Neuronal stem cell (in vitro differentiated cells): ENCODE results near the gene FUT3.

Source experiments
- DNase-seq: peaks from one replicate; pipeline ENCODE4 v3.0.0-alpha.2; 2013; ENCODE audit warnings: low spot score
- H2AFZ ChIP-seq: one replicate; pipeline ENCODE4 v1.6.1; 2013; ENCODE audit warnings: mild to moderate bottlenecking, low read length, inconsistent platforms
- H2AK5ac ChIP-seq: 2 replicates; pipeline ENCODE4 v1.6.1; 2013; ENCODE audit warnings: low read depth, mild to moderate bottlenecking, inconsistent platforms, low read length, moderate library complexity, mixed read lengths
- H2BK120ac ChIP-seq: 2 replicates; pipeline ENCODE4 v1.6.1; 2013; ENCODE audit warnings: low read depth, mild to moderate bottlenecking, inconsistent platforms, low read length, moderate library complexity, mixed read lengths
- H2BK12ac ChIP-seq: one replicate; pipeline ENCODE4 v1.6.1; 2013; ENCODE audit warnings: low read length, inconsistent platforms
- H2BK15ac ChIP-seq: 2 replicates; pipeline ENCODE4 v1.6.1; 2013; ENCODE audit warnings: mild to moderate bottlenecking, low read length, inconsistent platforms, mixed read lengths
- H2BK5ac ChIP-seq: one replicate; pipeline ENCODE4 v1.6.1; 2013; ENCODE audit warnings: inconsistent platforms, mild to moderate bottlenecking, low read length, moderate library complexity
- H3K14ac ChIP-seq: one replicate; pipeline ENCODE4 v1.6.1; 2013; ENCODE audit warnings: low read length, inconsistent platforms
- H3K18ac ChIP-seq: 2 replicates; pipeline ENCODE4 v1.6.1; 2013; ENCODE audit warnings: low read length, inconsistent platforms
- H3K23ac ChIP-seq: 2 replicates; pipeline ENCODE4 v1.6.1; 2013; ENCODE audit warnings: low read depth, mild to moderate bottlenecking, mixed read lengths, low read length, inconsistent platforms; ENCODE audit not compliant: poor library complexity
- H3K27ac ChIP-seq: replicated peaks from 3 replicates; pipeline ENCODE4 v1.5.1; 2013; ENCODE audit warnings: low read length, inconsistent platforms
- H3K27me3 ChIP-seq, 3 experiments: 2 replicates each; pipeline ENCODE4 v1.6.1; 2013; ENCODE audit warnings: low read length in 3 of 3, mild to moderate bottlenecking in 2 of 3, inconsistent platforms in 1 of 3, low read depth in 1 of 3, mixed read lengths in 1 of 3, moderate library complexity in 1 of 3; ENCODE audit not compliant: control insufficient read depth in 3 of 3, insufficient read depth in 3 of 3
- H3K36me3 ChIP-seq, 2 donors: replicated peaks in 1 of 2; 2 replicates each; pipeline ENCODE4 v1.6.1; 2013; ENCODE audit warnings: low read length in 2 of 2; ENCODE audit not compliant: control insufficient read depth in 2 of 2, insufficient read depth in 2 of 2
- H3K4ac ChIP-seq: 2 replicates; pipeline ENCODE4 v1.6.1; 2013; ENCODE audit warnings: inconsistent platforms, mild to moderate bottlenecking, low read length, moderate library complexity
- H3K4me1 ChIP-seq, 2 donors: 1 replicate in 1 of 2; 2 replicates in 1 of 2; pipeline ENCODE4 v1.6.1; 2013; ENCODE audit warnings: low read length in 2 of 2, low read depth in 1 of 2; ENCODE audit not compliant: control insufficient read depth in 2 of 2, insufficient read depth in 1 of 2
- H3K4me2 ChIP-seq: one replicate; pipeline ENCODE4 v1.6.1; 2013; ENCODE audit warnings: mild to moderate bottlenecking, low read length, inconsistent platforms; ENCODE audit not compliant: insufficient read depth, poor library complexity, severe bottlenecking
- H3K4me3 ChIP-seq, 2 donors: 2 replicates each; pipeline ENCODE4 v1.5.1; 2013; ENCODE audit warnings: low read length in 2 of 2, mild to moderate bottlenecking in 2 of 2, inconsistent platforms in 1 of 2, moderate library complexity in 1 of 2
- H3K79me1 ChIP-seq: one replicate; pipeline ENCODE4 v1.6.1; 2013; ENCODE audit warnings: low read depth, mild to moderate bottlenecking, inconsistent platforms, low read length, moderate library complexity
- H3K9ac ChIP-seq: one replicate; pipeline ENCODE4 v1.6.1; 2013; ENCODE audit warnings: mild to moderate bottlenecking, low read depth, low read length, inconsistent platforms; ENCODE audit not compliant: poor library complexity
- H3K9me3 ChIP-seq, 2 donors: replicated peaks in 1 of 2; 2 replicates each; pipeline versions ENCODE3 to v1.6.1; 2013; ENCODE audit warnings: low read length in 2 of 2, mild to moderate bottlenecking in 2 of 2, inconsistent platforms in 1 of 2, low read depth in 1 of 2, mixed read lengths in 1 of 2, moderate library complexity in 1 of 2; ENCODE audit not compliant: control insufficient read depth in 2 of 2, insufficient read depth in 1 of 2
- H4K8ac ChIP-seq: one replicate; pipeline ENCODE4 v1.6.1; 2013; ENCODE audit warnings: low read depth, mild to moderate bottlenecking, inconsistent platforms, low read length, moderate library complexity
- H4K91ac ChIP-seq: one replicate; pipeline ENCODE4 v1.6.1; 2013; ENCODE audit warnings: low read length, low read depth, mild to moderate bottlenecking, inconsistent platforms; ENCODE audit not compliant: poor library complexity
- WGBS, 2 donors: extraction: QIAGEN DNeasy Blood & Tissue Kit; methylation state at CpG; one replicate each; pipeline ENCODE4 v1.1.7; 2013; ENCODE audit warnings: missing lambda C conversion rate in 2 of 2, mixed read lengths in 1 of 2; ENCODE audit not compliant: insufficient read length in 2 of 2, insufficient replicate concordance in 1 of 2; ENCODE audit errors: extremely low coverage in 2 of 2; 5-methylcytosine and 5-hydroxymethylcytosine counted together

FUT3 gene

DNA sequence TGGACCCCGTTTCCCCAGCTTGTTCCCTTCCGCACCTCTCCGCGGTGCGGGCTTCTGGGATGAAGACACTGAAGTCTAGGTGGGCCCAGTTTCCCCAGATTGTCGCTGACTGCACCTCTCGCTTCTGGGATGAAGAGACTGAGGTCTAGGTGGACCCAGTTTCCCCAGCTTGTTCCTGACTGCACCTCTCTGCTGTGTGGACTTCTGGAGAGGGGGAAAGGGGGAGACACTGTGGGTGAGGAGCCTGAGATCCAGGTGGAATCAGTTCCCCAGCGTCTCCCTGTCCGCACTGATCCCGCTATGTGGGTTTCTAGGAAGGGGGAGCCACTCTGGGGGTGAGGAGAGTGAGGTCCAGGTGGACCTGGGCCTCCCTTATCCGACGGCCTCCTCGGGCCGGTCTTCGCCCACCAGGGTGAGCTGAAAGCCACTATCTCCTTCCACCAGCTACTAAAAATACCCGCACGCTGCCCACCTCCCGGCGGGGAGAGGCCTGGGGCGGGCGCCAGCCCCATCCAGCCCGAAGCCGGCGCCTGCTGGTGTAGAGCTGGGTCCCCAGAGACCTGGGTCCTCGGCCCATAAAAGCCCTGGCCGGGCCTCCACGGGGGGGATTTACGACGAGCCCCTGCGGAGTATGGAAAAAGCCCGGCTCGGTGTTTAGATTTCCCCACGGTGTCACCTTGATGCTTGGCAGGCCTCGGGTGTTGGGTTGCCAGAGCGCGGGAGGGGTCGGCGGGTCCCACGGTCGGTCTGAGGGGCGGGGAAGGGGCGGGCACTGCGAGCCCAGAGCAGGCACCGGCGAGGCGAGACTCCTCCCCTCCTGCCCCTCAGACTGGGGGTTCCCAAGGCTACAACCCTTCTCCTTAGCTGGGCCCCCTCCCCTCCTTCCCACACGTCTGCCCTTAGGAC is 22.3 kb downstream of the FUT3 start:
- peak; percentile 56 for DNase-seq
- Histone ChIP-seq H4K91ac (peak overlapping the region; percentile 95), H3K4me3 (peak overlapping the region; percentile 52 to 94), H2BK15ac (peak overlapping the region; percentile 91), H3K4me1 (peaks cover 0 to 24% of the 10 kb centered on the region in 2 donors), H2AFZ (peak overlapping the region; percentile 80), H3K23ac (peak overlapping the region; percentile 100), H2BK12ac (peak overlapping the region; percentile 22), H3K14ac (peak overlapping the region; percentile 89), H3K27ac (peak overlapping the region; percentile 96), H2BK120ac (no peak overlapping the region), H2AK5ac (peak overlapping the region; percentile 100), H3K27me3 (peaks cover 0 to 5% (median 0%) of the 10 kb centered on the region in 3 experiments), H3K9me3 (peaks cover 0 to 3% of the 10 kb centered on the region in 2 donors), H3K4me2 (peak overlapping the region; percentile 96), H3K18ac (peak overlapping the region; percentile 99), H3K9ac (peak overlapping the region; percentile 99), H2BK5ac (peak overlapping the region; percentile 66), H3K4ac (peak overlapping the region; percentile 98), H3K36me3 (no peaks in the 10 kb centered on the region), H3K79me1 (peaks cover 3% of the 10 kb centered on the region), H4K8ac (peak overlapping the region; percentile 82)
- WGBS, 2 donors, result no CpG with 5 or more reads among the region's 47 CpGs

DNA sequence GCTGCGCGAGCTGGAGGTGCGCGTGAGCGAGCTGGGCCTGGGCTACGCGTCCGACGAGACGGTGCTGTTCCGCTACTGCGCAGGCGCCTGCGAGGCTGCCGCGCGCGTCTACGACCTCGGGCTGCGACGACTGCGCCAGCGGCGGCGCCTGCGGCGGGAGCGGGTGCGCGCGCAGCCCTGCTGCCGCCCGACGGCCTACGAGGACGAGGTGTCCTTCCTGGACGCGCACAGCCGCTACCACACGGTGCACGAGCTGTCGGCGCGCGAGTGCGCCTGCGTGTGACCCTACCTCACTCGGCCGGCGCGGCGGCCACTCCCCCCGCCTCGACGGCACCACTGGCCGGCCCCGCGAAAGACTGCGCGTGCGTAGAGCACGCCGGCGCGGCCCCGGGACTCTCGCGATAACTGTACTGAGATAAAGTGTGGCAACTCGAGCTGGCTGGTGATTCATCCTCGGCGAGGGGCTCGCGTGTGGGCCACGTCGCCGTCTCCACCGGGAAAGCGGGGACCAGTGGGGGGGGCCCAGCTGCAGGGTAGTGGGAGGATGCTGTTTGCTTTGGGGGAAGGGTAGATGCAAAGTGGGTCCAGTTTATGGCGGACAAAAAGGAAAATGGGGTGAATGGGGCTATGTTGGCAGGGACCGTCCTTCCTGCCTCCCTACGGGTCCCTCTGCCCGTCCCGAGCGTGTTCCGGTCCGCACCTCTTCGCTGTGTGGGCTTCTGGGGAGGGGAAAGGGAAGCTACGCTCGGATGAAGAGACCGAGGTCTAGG is 23.2 kb downstream of the FUT3 start:
- H3K4me2 ChIP-seq, result peak overlapping the region; percentile 96
- no peaks in the 10 kb centered on the region for H3K36me3 ChIP-seq
- no CpG with 5 or more reads among the region's 91 CpGs for WGBS, 2 donors
- H2AK5ac ChIP-seq, result peak overlapping the region; percentile 100
- peak overlapping the region; percentile 80 for H2AFZ ChIP-seq
- peak overlapping the region; percentile 52 to 94 for H3K4me3 ChIP-seq
- peaks cover 0 to 5% (median 0%) of the 10 kb centered on the region in 3 experiments for H3K27me3 ChIP-seq
- peak overlapping the region; percentile 22 for H2BK12ac ChIP-seq
- H4K8ac ChIP-seq, result peak overlapping the region; percentile 98
- peaks cover 3% of the 10 kb centered on the region for H3K79me1 ChIP-seq
- peak overlapping the region; percentile 91 for H2BK15ac ChIP-seq
- peak overlapping the region; percentile 99 for H3K9ac ChIP-seq
- H4K91ac ChIP-seq, result peak overlapping the region; percentile 95
- H3K4me1 ChIP-seq, result peaks cover 0 to 24% of the 10 kb centered on the region in 2 donors
- peak overlapping the region; percentile 96 for H3K27ac ChIP-seq
- H3K18ac ChIP-seq, result peak overlapping the region; percentile 99
- DNase-seq, result peak; percentile 96
- peak overlapping the region; percentile 98 for H3K4ac ChIP-seq
- peak overlapping the region; percentile 72 for H2BK120ac ChIP-seq
- peak overlapping the region; percentile 100 for H3K23ac ChIP-seq
- peak overlapping the region; percentile 66 for H2BK5ac ChIP-seq
- peak overlapping the region; percentile 89 for H3K14ac ChIP-seq
- H3K9me3 ChIP-seq, result peaks cover 0 to 3% of the 10 kb centered on the region in 2 donors

DNA sequence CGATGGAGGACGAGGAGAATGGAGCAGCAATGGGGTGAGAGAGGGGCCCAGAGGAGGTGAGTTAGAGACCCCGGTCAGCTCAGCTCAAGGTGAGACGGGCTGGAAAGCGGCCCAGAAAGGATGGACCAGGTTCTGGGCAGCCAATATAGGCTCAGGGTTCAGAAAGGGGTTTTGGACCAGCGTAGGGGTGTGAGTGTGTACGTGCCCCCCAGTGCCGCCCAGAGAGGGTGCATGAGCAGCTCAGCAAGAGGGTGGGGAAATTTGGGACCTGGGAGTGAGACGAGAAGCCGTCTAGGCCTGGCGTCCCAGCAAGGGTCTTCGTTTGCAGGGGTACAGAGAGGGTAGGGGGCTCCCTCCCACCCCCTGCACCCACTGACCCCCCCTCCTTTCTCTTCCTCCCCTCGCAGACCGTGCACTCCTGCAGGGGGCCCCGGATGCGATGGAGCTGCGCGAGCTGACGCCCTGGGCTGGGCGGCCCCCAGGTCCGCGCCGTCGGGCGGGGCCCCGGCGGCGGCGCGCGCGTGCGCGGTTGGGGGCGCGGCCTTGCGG is 23.8 kb downstream of the FUT3 start:
- Histone ChIP-seq H2AK5ac (peak overlapping the region; percentile 68), H3K23ac (peak overlapping the region; percentile 100), H3K27ac (peak overlapping the region; percentile 96), H2BK15ac (peak overlapping the region; percentile 67), H3K4me1 (peaks cover 0 to 24% of the 10 kb centered on the region in 2 donors), H4K8ac (no peak overlapping the region), H3K14ac (no peak overlapping the region), H2BK12ac (no peak overlapping the region), H3K9ac (peak overlapping the region; percentile 93), H3K4me2 (peak overlapping the region; percentile 96), H2BK120ac (peak overlapping the region; percentile 72), H3K36me3 (no peaks in the 10 kb centered on the region), H2BK5ac (peak overlapping the region; percentile 48), H3K18ac (peak overlapping the region; percentile 95), H3K27me3 (peaks cover 0 to 5% (median 0%) of the 10 kb centered on the region in 3 experiments), H2AFZ (peak overlapping the region; percentile 80), H3K4ac (no peak overlapping the region), H4K91ac (no peak overlapping the region), H3K4me3 (peak overlapping the region; percentile 52 to 94), H3K9me3 (peaks cover 0 to 3% of the 10 kb centered on the region in 2 donors), H3K79me1 (peaks cover 3% of the 10 kb centered on the region)
- DNase-seq, result no peak
- WGBS, 2 donors, result no CpG with 5 or more reads among the region's 37 CpGs
